Chondrocyte (in vitro differentiated cells): Measurements from ENCODE around the gene TSPYL2. TPM values are rescaled to one million over a fixed set of nuclear protein-coding genes. Genes with fewer than 3 reads are reported as not detected.

ENCODE experiments used
- DNase-seq: peaks from one replicate; pipeline ENCODE4 v3.0.0; 2021; ENCODE audit warnings: mixed read lengths, low spot score
- H3K27ac Mint-ChIP-seq: one replicate; pipeline ENCODE4 v1.8.0; 2021; ENCODE audit warnings: mild to moderate bottlenecking, moderate library complexity, mixed read lengths; ENCODE audit not compliant: unreplicated experiment
- H3K27me3 Mint-ChIP-seq: 2 replicates; pipeline ENCODE4 v1.8.0; 2021; ENCODE audit warnings: low read depth, mixed read lengths
- H3K36me3 Mint-ChIP-seq: 2 replicates; pipeline ENCODE4 v1.8.0; 2021; ENCODE audit warnings: low read depth, mixed read lengths
- H3K4me1 Mint-ChIP-seq: 2 replicates; pipeline ENCODE4 v1.8.0; 2021; ENCODE audit warnings: low read depth, mild to moderate bottlenecking, mixed read lengths
- H3K4me3 Mint-ChIP-seq: one replicate; pipeline ENCODE4 v1.8.0; 2021; ENCODE audit warnings: mild to moderate bottlenecking, moderate library complexity, mixed read lengths; ENCODE audit not compliant: unreplicated experiment
- H3K9me3 Mint-ChIP-seq: 2 replicates; pipeline ENCODE4 v1.8.0; 2021; ENCODE audit warnings: low read depth, mixed read lengths
- total RNA-seq: library from RNA; stranded (reverse); gene quantifications from 3 replicates; pipeline ENCODE4 v1.2.1, GENCODE V29; 2021
- TF ChIP-seq, protein P1 (sequence below): fragments of 200-600 bp; sonication (generic); IDR thresholded peaks from 2 replicates; pipeline ENCODE4 v1.5.0; 2021; ENCODE audit warnings: antibody characterized with exemption, mild to moderate bottlenecking, moderate library complexity

Gene TSPYL2
- total RNA-seq, 1 donor from 2014 or later, result 29.8 TPM

DNA sequence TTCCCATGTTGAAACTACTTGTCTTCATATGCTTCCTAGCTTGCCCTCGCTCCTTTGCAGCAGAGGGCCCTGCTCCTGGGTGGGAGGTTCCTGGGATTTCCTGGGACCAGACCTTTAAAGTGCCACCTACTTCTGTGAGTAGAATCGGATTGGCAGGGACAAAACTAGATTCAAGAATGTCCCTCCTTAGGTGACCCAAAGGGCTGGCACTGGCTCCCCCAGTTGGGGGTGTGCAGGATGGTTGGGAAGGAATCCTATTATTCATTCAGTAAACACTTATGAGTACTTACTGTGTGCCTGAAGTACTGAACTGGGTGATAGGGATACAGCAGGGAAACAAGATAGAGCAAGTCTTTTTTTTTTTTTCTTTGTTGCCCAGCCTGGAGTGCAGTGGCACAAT is 9.2 kb downstream of the TSPYL2 start:
- Mint-ChIP-seq H3K36me3 (peaks cover under 1% of the 10 kb centered on the region), H3K27ac (no peak overlapping the region), H3K9me3 (no peaks in the 10 kb centered on the region), H3K4me1 (peaks cover 28% of the 10 kb centered on the region), H3K4me3 (no peak overlapping the region), H3K27me3 (no peaks in the 10 kb centered on the region)
- TF ChIP-seq, protein P1, sequence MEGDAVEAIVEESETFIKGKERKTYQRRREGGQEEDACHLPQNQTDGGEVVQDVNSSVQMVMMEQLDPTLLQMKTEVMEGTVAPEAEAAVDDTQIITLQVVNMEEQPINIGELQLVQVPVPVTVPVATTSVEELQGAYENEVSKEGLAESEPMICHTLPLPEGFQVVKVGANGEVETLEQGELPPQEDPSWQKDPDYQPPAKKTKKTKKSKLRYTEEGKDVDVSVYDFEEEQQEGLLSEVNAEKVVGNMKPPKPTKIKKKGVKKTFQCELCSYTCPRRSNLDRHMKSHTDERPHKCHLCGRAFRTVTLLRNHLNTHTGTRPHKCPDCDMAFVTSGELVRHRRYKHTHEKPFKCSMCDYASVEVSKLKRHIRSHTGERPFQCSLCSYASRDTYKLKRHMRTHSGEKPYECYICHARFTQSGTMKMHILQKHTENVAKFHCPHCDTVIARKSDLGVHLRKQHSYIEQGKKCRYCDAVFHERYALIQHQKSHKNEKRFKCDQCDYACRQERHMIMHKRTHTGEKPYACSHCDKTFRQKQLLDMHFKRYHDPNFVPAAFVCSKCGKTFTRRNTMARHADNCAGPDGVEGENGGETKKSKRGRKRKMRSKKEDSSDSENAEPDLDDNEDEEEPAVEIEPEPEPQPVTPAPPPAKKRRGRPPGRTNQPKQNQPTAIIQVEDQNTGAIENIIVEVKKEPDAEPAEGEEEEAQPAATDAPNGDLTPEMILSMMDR, result no peak
- DNase-seq, result no peak

DNA sequence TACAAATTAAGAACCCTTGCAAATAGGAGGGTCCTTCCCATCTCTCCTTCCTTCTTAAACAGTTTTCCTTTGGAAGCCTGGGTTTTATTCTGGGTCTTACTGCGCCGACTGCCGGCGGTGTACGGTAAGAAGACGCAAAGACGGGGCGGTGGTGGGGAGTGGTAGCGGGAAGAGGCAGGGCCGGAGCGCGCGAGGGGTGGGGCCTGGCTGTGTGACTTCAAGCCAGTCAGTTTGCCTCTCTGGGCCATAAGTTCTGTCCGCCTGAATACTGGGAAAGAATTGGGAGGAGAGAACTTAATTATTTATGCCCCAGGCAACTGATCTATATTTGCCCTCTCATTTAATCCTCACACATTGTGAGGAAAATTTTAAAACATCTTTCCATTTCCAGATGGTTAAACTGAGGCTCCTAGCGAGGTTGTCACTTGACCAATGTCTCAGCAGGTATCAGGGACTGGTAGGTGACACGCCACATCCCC is 11.0 kb downstream of the TSPYL2 start:
- no peaks in the 10 kb centered on the region for H3K36me3 Mint-ChIP-seq
- H3K27me3 Mint-ChIP-seq, result no peaks in the 10 kb centered on the region
- peak overlapping the region; percentile 75 for H3K4me3 Mint-ChIP-seq
- peak overlapping the region; percentile 91 for H3K27ac Mint-ChIP-seq
- no peaks in the 10 kb centered on the region for H3K9me3 Mint-ChIP-seq
- DNase-seq, result no peak
- peaks cover 16% of the 10 kb centered on the region for H3K4me1 Mint-ChIP-seq
- TF ChIP-seq, protein P1, result peak; percentile 79

DNA sequence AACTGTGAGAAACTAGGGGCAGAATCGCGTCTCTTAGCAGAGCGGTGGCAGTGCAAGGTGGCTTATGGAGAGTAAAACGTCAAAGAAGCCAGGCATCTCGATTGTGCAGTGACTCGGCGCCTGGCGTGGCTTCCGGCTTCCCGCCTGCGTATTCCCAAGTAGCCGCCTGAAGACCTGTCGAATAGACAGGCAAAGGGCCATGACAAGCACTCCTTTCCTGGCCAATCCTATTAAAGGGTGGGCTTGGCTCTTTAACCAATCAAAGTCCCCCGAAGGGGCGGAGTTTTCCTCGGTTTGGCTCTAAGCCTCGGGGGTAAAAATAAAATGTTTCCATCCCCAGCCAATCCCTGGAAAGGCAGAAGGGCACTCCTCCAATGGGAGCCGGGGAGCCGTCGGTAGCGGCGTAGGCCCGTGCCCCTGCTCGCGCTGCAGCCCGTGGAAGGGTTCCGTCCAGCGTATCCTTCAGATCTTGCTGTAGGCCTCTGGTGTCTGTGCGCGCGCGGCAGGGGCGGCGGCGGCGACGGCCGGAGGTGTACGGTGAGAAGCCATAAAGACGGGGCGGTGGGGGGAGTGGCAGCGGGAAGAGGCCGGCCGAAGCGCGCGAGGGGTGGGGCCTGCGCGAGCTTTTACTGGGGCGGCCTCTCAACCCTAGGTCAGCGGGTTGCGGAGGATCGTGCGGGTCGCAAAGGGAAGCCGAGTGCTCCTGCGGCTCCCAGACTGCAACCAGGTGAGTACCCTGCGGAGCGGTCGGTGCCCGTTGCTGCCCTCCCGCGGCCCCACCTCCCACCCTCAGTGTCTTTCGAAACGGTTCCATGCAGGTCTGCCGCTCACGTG is 11.8 kb downstream of the TSPYL2 start, which contains the start of gene KANTR:
Gene KANTR (plus strand): TSS at position 395 of the 834 bp plus-strand sequence. CDS start 30,131 bp downstream, outside the sequence.
- H3K27ac Mint-ChIP-seq, result peak within 1 kb of the TSS; percentile 91
- H3K36me3 Mint-ChIP-seq, result peaks cover 2% of the 10 kb centered on the region
- peak within 1 kb of the TSS; percentile 75 for H3K4me3 Mint-ChIP-seq
- TF ChIP-seq, protein P1, result peak; percentile 51
- peaks cover 9% of the 10 kb centered on the region for H3K4me1 Mint-ChIP-seq
- no peaks in the 10 kb centered on the region for H3K27me3 Mint-ChIP-seq
- no peaks in the 10 kb centered on the region for H3K9me3 Mint-ChIP-seq
- no peak for DNase-seq

DNA sequence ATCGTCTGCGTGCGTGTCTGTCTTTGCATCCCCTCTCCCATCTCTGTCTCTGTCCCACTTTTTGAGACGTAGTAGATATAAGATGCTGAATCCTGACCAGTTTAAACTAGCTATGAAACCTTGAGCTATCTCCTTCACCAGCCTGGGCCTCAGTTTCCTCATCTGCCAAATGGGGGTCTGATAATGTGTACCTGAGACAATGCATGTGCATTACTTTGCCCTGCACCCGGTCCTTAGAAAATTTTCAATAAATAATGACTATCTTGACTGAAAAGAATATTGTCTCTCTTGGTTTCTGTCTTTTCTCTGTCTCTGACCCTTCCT is 12.4 kb downstream of the TSPYL2 start:
- peak overlapping the region; percentile 91 for H3K27ac Mint-ChIP-seq
- H3K36me3 Mint-ChIP-seq, result peaks cover 5% of the 10 kb centered on the region
- peaks cover 9% of the 10 kb centered on the region for H3K4me1 Mint-ChIP-seq
- TF ChIP-seq, protein P1, result no peak
- H3K9me3 Mint-ChIP-seq, result peaks cover 2% of the 10 kb centered on the region
- H3K4me3 Mint-ChIP-seq, result peak overlapping the region; percentile 75
- H3K27me3 Mint-ChIP-seq, result no peaks in the 10 kb centered on the region
- no peak for DNase-seq

DNA sequence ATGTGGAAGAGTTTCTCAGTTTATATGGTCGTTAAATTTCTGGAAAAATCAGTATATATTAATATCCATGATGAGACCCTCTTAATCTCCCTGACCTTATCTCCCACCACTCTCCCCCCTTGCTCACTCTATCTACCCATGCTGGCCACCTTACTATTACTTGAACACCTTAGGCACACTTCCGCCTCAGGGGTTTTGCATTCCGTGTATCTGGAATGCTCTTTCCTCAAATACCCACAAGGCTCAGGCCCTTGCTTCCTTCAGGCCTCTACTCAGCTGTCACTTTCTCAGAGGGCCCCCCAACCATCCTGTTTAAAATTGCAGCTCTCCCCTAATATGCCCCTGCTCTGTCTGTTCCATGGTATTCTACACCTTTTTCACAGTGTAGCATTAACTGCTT is 13.6 kb downstream of the TSPYL2 start:
- H3K27me3 Mint-ChIP-seq, result no peaks in the 10 kb centered on the region
- no peak overlapping the region for H3K27ac Mint-ChIP-seq
- TF ChIP-seq, protein P1, result no peak
- H3K36me3 Mint-ChIP-seq, result peaks cover 6% of the 10 kb centered on the region
- H3K9me3 Mint-ChIP-seq, result peaks cover 4% of the 10 kb centered on the region
- no peak overlapping the region for H3K4me3 Mint-ChIP-seq
- DNase-seq, result no peak
- peaks cover 9% of the 10 kb centered on the region for H3K4me1 Mint-ChIP-seq
